K562 (cell line): Measurements from ENCODE around the gene BIRC5. TPM values are rescaled to one million over a fixed set of nuclear protein-coding genes. Genes with fewer than 3 reads are reported as not detected.

Experiments
- BCOR ChIP-seq: fragments of 450-650 bp; IDR thresholded peaks from 2 replicates; pipeline ENCODE4 v1.6.1; 2016
- HEY1 ChIP-seq: fragments of 250-450 bp; sonication (Bioruptor Pico); IDR thresholded peaks from 2 replicates; pipeline ENCODE4 v1.5.0; 2020; ENCODE audit warnings: mild to moderate bottlenecking, moderate library complexity, borderline replicate concordance
- NCOA4 ChIP-seq: fragments of 450-650 bp; IDR thresholded peaks from 2 replicates; pipeline ENCODE4 v1.6.1; 2018; ENCODE audit warnings: mild to moderate bottlenecking; ENCODE audit not compliant: partially characterized antibody
- POLR2AphosphoS2 ChIP-seq: IDR thresholded peaks from 2 replicates; pipeline ENCODE4 v1.6.1; 2012; ENCODE audit warnings: low read length, improper control_type of control experiment
- PTBP1 ChIP-seq: fragments of 200-400 bp; formaldehyde crosslinking; IDR thresholded peaks from 2 replicates; pipeline ENCODE4 v1.6.1; 2017; ENCODE audit warnings: low read depth, low read length
- RFX1 ChIP-seq: fragments of 450-650 bp; IDR thresholded peaks from 2 replicates; pipeline ENCODE4 v1.6.1; 2016; ENCODE audit warnings: mild to moderate bottlenecking, moderate library complexity
- polyA plus RNA-seq, 8 experiments: library from polyadenylated mRNA; depleted of rRNA in 4 of 8; stranded (reverse) in 5 of 8; unstranded in 3 of 8; fragments of >200 nt; fragmentation: Nextera tagmentation in 2 of 8; fragmentation: Illumina TruSeq in 1 of 8; extraction: Ambion mirVana in 2 of 8; extraction: Trizol in 1 of 8; gene quantifications; 2 replicates each; pipeline versions ENCODE4 v1.2.1 to v1.2.3, GENCODE V29; 2011 to 2014; ENCODE audit warnings: inconsistent platforms in 1 of 8, missing spikeins in 1 of 8
- total RNA-seq, 7 experiments: library from RNA; depleted of rRNA in 6 of 7; stranded (reverse); fragments of >200 nt in 6 of 7; fragmentation: Illumina TruSeq in 2 of 7; extraction: Trizol in 2 of 7; gene quantifications; 2 replicates each; pipeline versions ENCODE4 v1.2.1 to v1.2.3, GENCODE V29; 2011 to 2021; ENCODE audit warnings: low replicate concordance in 1 of 7
- TF ChIP-seq, protein P1 (sequence below): sonication (generic); formaldehyde crosslinking; IDR thresholded peaks from 2 replicates; pipeline ENCODE4 v1.8.1; 2023; ENCODE audit warnings: mild to moderate bottlenecking, missing genetic modification reagents
- TF ChIP-seq, protein P2 (sequence below), 2 experiments: fragments of 450-650 bp in 1 of 2; sonication (generic) in 1 of 2; formaldehyde crosslinking in 1 of 2; IDR thresholded peaks; 2 replicates each; pipeline versions ENCODE4 v1.7.1 to v1.9.0; 2016 to 2022; ENCODE audit warnings: inconsistent platforms in 1 of 2, mild to moderate bottlenecking in 1 of 2, missing genetic modification reagents in 1 of 2
- TF ChIP-seq, protein P3 (sequence below): sonication (generic); formaldehyde crosslinking; IDR thresholded peaks from 2 replicates; pipeline ENCODE4 v1.8.0; 2023; ENCODE audit warnings: mild to moderate bottlenecking, missing genetic modification reagents
- TF ChIP-seq, protein P4 (sequence below): sonication (generic); formaldehyde crosslinking; IDR thresholded peaks from 2 replicates; pipeline ENCODE4 v1.8.0; 2022; ENCODE audit warnings: mild to moderate bottlenecking, missing genetic modification reagents, borderline replicate concordance

BIRC5 gene
- total and polyA plus RNA-seq, 9 of the 15 experiments (the other 6 are each of a cell fraction or from before 2014, with no cell fraction given): 64.4 to 140 (median 101) TPM

DNA sequence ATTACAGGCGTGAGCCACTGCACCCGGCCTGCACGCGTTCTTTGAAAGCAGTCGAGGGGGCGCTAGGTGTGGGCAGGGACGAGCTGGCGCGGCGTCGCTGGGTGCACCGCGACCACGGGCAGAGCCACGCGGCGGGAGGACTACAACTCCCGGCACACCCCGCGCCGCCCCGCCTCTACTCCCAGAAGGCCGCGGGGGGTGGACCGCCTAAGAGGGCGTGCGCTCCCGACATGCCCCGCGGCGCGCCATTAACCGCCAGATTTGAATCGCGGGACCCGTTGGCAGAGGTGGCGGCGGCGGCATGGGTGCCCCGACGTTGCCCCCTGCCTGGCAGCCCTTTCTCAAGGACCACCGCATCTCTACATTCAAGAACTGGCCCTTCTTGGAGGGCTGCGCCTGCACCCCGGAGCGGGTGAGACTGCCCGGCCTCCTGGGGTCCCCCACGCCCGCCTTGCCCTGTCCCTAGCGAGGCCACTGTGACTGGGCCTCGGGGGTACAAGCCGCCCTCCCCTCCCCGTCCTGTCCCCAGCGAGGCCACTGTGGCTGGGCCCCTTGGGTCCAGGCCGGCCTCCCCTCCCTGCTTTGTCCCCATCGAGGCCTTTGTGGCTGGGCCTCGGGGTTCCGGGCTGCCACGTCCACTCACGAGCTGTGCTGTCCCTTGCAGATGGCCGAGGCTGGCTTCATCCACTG lies at the start of gene BIRC5 (continued):
- TF ChIP-seq BCOR (no peak), PTBP1 (no peak), POLR2AphosphoS2 (no peak), NCOA4 (no peak), HEY1 (CRISPR knock-in tag) (no peak), RFX1 (no peak)
- TF ChIP-seq, protein P1, sequence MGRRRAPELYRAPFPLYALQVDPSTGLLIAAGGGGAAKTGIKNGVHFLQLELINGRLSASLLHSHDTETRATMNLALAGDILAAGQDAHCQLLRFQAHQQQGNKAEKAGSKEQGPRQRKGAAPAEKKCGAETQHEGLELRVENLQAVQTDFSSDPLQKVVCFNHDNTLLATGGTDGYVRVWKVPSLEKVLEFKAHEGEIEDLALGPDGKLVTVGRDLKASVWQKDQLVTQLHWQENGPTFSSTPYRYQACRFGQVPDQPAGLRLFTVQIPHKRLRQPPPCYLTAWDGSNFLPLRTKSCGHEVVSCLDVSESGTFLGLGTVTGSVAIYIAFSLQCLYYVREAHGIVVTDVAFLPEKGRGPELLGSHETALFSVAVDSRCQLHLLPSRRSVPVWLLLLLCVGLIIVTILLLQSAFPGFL (CRISPR knock-in tag): no peak; the same call in 1 of the 2 replicates
- TF ChIP-seq, protein P2, sequence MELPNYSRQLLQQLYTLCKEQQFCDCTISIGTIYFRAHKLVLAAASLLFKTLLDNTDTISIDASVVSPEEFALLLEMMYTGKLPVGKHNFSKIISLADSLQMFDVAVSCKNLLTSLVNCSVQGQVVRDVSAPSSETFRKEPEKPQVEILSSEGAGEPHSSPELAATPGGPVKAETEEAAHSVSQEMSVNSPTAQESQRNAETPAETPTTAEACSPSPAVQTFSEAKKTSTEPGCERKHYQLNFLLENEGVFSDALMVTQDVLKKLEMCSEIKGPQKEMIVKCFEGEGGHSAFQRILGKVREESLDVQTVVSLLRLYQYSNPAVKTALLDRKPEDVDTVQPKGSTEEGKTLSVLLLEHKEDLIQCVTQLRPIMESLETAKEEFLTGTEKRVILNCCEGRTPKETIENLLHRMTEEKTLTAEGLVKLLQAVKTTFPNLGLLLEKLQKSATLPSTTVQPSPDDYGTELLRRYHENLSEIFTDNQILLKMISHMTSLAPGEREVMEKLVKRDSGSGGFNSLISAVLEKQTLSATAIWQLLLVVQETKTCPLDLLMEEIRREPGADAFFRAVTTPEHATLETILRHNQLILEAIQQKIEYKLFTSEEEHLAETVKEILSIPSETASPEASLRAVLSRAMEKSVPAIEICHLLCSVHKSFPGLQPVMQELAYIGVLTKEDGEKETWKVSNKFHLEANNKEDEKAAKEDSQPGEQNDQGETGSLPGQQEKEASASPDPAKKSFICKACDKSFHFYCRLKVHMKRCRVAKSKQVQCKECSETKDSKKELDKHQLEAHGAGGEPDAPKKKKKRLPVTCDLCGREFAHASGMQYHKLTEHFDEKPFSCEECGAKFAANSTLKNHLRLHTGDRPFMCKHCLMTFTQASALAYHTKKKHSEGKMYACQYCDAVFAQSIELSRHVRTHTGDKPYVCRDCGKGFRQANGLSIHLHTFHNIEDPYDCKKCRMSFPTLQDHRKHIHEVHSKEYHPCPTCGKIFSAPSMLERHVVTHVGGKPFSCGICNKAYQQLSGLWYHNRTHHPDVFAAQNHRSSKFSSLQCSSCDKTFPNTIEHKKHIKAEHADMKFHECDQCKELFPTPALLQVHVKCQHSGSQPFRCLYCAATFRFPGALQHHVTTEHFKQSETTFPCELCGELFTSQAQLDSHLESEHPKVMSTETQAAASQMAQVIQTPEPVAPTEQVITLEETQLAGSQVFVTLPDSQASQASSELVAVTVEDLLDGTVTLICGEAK (IDR thresholded peaks at IDR 0.05): no peak
- TF ChIP-seq, protein P2 (CRISPR knock-in tag; IDR thresholded peaks at IDR 0.05): no peak
- TF ChIP-seq, protein P3, sequence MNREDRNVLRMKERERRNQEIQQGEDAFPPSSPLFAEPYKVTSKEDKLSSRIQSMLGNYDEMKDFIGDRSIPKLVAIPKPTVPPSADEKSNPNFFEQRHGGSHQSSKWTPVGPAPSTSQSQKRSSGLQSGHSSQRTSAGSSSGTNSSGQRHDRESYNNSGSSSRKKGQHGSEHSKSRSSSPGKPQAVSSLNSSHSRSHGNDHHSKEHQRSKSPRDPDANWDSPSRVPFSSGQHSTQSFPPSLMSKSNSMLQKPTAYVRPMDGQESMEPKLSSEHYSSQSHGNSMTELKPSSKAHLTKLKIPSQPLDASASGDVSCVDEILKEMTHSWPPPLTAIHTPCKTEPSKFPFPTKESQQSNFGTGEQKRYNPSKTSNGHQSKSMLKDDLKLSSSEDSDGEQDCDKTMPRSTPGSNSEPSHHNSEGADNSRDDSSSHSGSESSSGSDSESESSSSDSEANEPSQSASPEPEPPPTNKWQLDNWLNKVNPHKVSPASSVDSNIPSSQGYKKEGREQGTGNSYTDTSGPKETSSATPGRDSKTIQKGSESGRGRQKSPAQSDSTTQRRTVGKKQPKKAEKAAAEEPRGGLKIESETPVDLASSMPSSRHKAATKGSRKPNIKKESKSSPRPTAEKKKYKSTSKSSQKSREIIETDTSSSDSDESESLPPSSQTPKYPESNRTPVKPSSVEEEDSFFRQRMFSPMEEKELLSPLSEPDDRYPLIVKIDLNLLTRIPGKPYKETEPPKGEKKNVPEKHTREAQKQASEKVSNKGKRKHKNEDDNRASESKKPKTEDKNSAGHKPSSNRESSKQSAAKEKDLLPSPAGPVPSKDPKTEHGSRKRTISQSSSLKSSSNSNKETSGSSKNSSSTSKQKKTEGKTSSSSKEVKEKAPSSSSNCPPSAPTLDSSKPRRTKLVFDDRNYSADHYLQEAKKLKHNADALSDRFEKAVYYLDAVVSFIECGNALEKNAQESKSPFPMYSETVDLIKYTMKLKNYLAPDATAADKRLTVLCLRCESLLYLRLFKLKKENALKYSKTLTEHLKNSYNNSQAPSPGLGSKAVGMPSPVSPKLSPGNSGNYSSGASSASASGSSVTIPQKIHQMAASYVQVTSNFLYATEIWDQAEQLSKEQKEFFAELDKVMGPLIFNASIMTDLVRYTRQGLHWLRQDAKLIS (CRISPR knock-in tag): peak; percentile 94
- TF ChIP-seq, protein P4, sequence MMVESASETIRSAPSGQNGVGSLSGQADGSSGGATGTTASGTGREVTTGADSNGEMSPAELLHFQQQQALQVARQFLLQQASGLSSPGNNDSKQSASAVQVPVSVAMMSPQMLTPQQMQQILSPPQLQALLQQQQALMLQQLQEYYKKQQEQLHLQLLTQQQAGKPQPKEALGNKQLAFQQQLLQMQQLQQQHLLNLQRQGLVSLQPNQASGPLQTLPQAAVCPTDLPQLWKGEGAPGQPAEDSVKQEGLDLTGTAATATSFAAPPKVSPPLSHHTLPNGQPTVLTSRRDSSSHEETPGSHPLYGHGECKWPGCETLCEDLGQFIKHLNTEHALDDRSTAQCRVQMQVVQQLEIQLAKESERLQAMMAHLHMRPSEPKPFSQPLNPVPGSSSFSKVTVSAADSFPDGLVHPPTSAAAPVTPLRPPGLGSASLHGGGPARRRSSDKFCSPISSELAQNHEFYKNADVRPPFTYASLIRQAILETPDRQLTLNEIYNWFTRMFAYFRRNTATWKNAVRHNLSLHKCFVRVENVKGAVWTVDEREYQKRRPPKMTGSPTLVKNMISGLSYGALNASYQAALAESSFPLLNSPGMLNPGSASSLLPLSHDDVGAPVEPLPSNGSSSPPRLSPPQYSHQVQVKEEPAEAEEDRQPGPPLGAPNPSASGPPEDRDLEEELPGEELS: peak; percentile 41; the same call in 1 of the 2 replicates
